Fibroblast of the aortic adventitia (primary cell): ENCODE measurements around the gene BTN3A1. TPM values are rescaled to one million over a fixed set of nuclear protein-coding genes. Genes with fewer than 3 reads are reported as not detected.

Experiments
- DNase-seq: peaks from one replicate; pipeline ENCODE4 v3.0.0-alpha.2; 2010; ENCODE audit warnings: low read depth
- H3K4me3 ChIP-seq: 2 replicates; pipeline ENCODE4 v1.5.1; 2011; ENCODE audit warnings: low read depth, mild to moderate bottlenecking, control low read depth, low read length, moderate library complexity
- CTCF ChIP-seq: IDR thresholded peaks from 2 replicates; pipeline ENCODE4 v1.5.1; 2011; ENCODE audit warnings: mild to moderate bottlenecking, low read length, control low read depth, inconsistent platforms; ENCODE audit not compliant: insufficient read depth
- total RNA-seq: library from RNA; depleted of rRNA; stranded (reverse); fragments of >200 nt; gene quantifications from 2 replicates; pipeline ENCODE4 v1.2.3, GENCODE V29; 2012; ENCODE audit warnings: low replicate concordance

The BTN3A1 gene
- total RNA-seq, 1 donor, result 24.0 TPM

GRCh38 chr6:26388014-26388413 is 14.1 kb upstream of the BTN3A1 start:
- DNase-seq, result no peak
- no peak for TF ChIP-seq CTCF
- no peak overlapping the region for H3K4me3 ChIP-seq

- H3K4me3 ChIP-seq, result no peak overlapping the region
- DNase-seq, result no peak
- TF ChIP-seq CTCF, result no peak
Measured at GRCh38 chr6:26388441-26388840, 13.6 kb upstream of the BTN3A1 start.

GRCh38 chr6:26389349-26389894 is 12.7 kb upstream of the BTN3A1 start:
- DNase-seq, result no peak
- H3K4me3 ChIP-seq, result no peak overlapping the region
- TF ChIP-seq CTCF, result no peak

GRCh38 chr6:26390531-26390930 is 11.5 kb upstream of the BTN3A1 start:
- H3K4me3 ChIP-seq, result no peak overlapping the region
- DNase-seq, result no peak
- no peak for TF ChIP-seq CTCF

- TF ChIP-seq CTCF, result no peak
- H3K4me3 ChIP-seq, result no peak overlapping the region
- DNase-seq, result no peak
Measured at GRCh38 chr6:26392932-26393636, 9.0 kb upstream of the BTN3A1 start.

- peak; percentile 83 for DNase-seq
- no peak overlapping the region for H3K4me3 ChIP-seq
- TF ChIP-seq CTCF, result no peak
Measured at GRCh38 chr6:26394289-26394688, 7.8 kb upstream of the BTN3A1 start.
